OCI-LY3 (cell line): Measurements from ENCODE around the gene ANKRD44.

Experiments
- CTCF ChIP-seq: fragments of 200-600, 300-600 bp; sonication (generic); IDR thresholded peaks from 2 replicates; pipeline ENCODE4 v1.5.1; 2014; ENCODE audit warnings: antibody characterized with exemption, low read length, low read depth
- EZH2phosphoT487 ChIP-seq: fragments of 200-600 bp; shearing (Covaris generic); IDR thresholded peaks from 2 replicates; pipeline ENCODE4 v1.6.1; 2018; ENCODE audit warnings: antibody characterized with exemption, mixed run types, low read depth

DNA sequence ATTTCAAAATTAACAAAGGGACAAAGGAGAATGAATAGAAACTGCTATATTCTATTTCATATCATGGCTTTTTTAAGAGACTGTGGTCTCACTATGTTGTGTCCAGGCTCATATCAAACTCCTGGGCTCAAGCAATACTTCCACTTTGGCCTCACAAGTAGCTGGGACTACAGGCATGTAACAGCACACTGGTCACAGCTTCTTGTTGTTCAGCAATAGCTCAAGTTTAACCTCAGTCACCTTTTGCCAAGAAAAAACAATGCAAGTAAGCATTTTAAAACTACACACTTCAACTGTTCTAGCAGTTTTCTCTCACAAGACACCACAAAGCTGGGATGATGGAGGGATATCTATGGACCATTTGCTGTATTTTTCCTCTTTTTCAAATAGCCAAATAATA, 77.1 kb downstream of the ANKRD44 start:
- TF ChIP-seq CTCF (no peak), EZH2phosphoT487 (no peak)
